Measurements from ENCODE around the gene VDAC1.
"Not testable (repeated sequence)": the region's sequence is repeated elsewhere in the genome, so short reads cannot be mapped to it uniquely, and the experiment has no call there.

GRCh38 chr5:133937628-133938027, 67.1 kb downstream of the VDAC1 start:
- TF ChIP-seq POLR2A (IDR thresholded peaks at IDR 0.05; ENCODE audit: low read length); GATA1 (IDR thresholded peaks at IDR 0.05; ENCODE audit: low read depth, low read length): not testable (repeated sequence)
